ENCODE measurements around the gene CDKAL1. TPM values are rescaled to one million over a fixed set of nuclear protein-coding genes. Genes with fewer than 3 reads are reported as not detected.

CDKAL1 gene
- total and polyA plus RNA-seq, 9 of the 15 experiments (the other 6 are each of a cell fraction or from before 2014, with no cell fraction given) = 11.2 to 36.3 (median 20.1) TPM

- no peak for TF ChIP-seq AFF1 (IDR thresholded peaks at IDR 0.05; ENCODE audit: low read depth in 1 of 2, partially characterized antibody in 2 of 2)
- no peak for TF ChIP-seq NFXL1 (CRISPR knock-in tag; IDR thresholded peaks at IDR 0.05)
These were observed 317.5 kb downstream of the CDKAL1 start (continued) for GRCh38 chr6:20851795-20852194.

- Histone ChIP-seq H2AFZ (ENCODE audit: low read depth, low read length) (no peak overlapping the region), H3K79me2 (ENCODE audit: control insufficient read depth, insufficient read depth, low read length) (no peaks in the 10 kb centered on the region), H3K27ac (ENCODE audit: extremely low read depth, low read depth, low read length) (no peak overlapping the region), H3K4me1 (replicated peaks in 1 of 2; ENCODE audit: control insufficient read depth in 2 of 2, insufficient read depth in 2 of 2, low read length in 2 of 2) (no peaks in the 10 kb centered on the region), H3K27me3 (ENCODE audit: control insufficient read depth in 2 of 2, insufficient read depth in 2 of 2, low read length in 2 of 2) (no peaks in the 10 kb centered on the region), H4K20me1 (replicated peaks; ENCODE audit: control insufficient read depth, insufficient read depth, low read length) (no peaks in the 10 kb centered on the region), H3K4me2 (ENCODE audit: insufficient read depth, low read length) (no peak overlapping the region), H3K9ac (ENCODE audit: insufficient read depth in 1 of 2, low read depth in 2 of 2, low read length in 2 of 2) (no peak overlapping the region), H3K9me3 (replicated peaks; ENCODE audit: control insufficient read depth, insufficient read depth, low read depth, low read length) (no peaks in the 10 kb centered on the region), H3K4me3 (no peak overlapping the region), H3K36me3 (ENCODE audit: control insufficient read depth, insufficient read depth, low read length) (no peaks in the 10 kb centered on the region), H3K9me1 (ENCODE audit: control insufficient read depth, insufficient read depth, low read length) (no peaks in the 10 kb centered on the region)
- CTCF ChIA-PET (ENCODE audit: low intra/inter-chr PET ratio) = no interaction called here
- BruUV-seq (replicated peaks) = no TSS peak
- DNase-seq (ENCODE audit: extremely low read depth in 1 of 4, low spot score in 3 of 4) (no peak), FAIRE-seq (no peak), ATAC-seq (no peak)
- POLR2A ChIA-PET = no interaction called here
- in situ Hi-C loops (cut with MboI) (no loop called here), intact Hi-C loops (cut with micrococcal nuclease) (no loop called here)
- WGBS (ENCODE audit: insufficient coverage, low coverage, missing lambda C conversion rate) = 75% methylated on average over 3 of the region's 3 CpGs
- TF ChIP-seq FOXP1 (CRISPR knock-in tag; IDR thresholded peaks at IDR 0.05) = no peak
- no peak for TF ChIP-seq KLF6 (CRISPR knock-in tag; IDR thresholded peaks at IDR 0.05; ENCODE audit: borderline replicate concordance)
- no peak for TF ChIP-seq PHB2 (IDR thresholded peaks at IDR 0.05; ENCODE audit: low read depth)
- no peak for TF ChIP-seq PTBP1 (IDR thresholded peaks at IDR 0.05; ENCODE audit: low read depth, low read length)
- no peak for TF ChIP-seq ZBTB34 (CRISPR knock-in tag; IDR thresholded peaks at IDR 0.05)
- TF ChIP-seq, protein P1, sequence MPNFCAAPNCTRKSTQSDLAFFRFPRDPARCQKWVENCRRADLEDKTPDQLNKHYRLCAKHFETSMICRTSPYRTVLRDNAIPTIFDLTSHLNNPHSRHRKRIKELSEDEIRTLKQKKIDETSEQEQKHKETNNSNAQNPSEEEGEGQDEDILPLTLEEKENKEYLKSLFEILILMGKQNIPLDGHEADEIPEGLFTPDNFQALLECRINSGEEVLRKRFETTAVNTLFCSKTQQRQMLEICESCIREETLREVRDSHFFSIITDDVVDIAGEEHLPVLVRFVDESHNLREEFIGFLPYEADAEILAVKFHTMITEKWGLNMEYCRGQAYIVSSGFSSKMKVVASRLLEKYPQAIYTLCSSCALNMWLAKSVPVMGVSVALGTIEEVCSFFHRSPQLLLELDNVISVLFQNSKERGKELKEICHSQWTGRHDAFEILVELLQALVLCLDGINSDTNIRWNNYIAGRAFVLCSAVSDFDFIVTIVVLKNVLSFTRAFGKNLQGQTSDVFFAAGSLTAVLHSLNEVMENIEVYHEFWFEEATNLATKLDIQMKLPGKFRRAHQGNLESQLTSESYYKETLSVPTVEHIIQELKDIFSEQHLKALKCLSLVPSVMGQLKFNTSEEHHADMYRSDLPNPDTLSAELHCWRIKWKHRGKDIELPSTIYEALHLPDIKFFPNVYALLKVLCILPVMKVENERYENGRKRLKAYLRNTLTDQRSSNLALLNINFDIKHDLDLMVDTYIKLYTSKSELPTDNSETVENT (CRISPR knock-in tag; IDR thresholded peaks at IDR 0.05) = no peak
- TF ChIP-seq NELFE (IDR thresholded peaks at IDR 0.05; ENCODE audit: insufficient read depth, insufficient read length) = no peak
- TF ChIP-seq NFIX (CRISPR knock-in tag; IDR thresholded peaks at IDR 0.05; ENCODE audit: low read depth) = no peak
- no peak for TF ChIP-seq SNAPC5 (CRISPR knock-in tag; IDR thresholded peaks at IDR 0.05)
These were observed 319.6 kb downstream of the CDKAL1 start for GRCh38 chr6:20853828-20854227.

Data from K562 (cell line).